Fibroblast of lung (primary cell): ENCODE results near the gene MGAT3. TPM values are rescaled to one million over a fixed set of nuclear protein-coding genes. Genes with fewer than 3 reads are reported as not detected.
A peak's percentile ranks its signal among the peaks of the same experiment; 100 is the strongest.

Source experiments
- DNase-seq, 2 donors: peaks; one replicate each; pipeline versions ENCODE4 v3.0.0 to v3.0.0-alpha.2; 2010; ENCODE audit warnings: low read depth in 2 of 2
- H2AFZ ChIP-seq: 2 replicates; pipeline ENCODE4 v1.5.1; 2012; ENCODE audit warnings: low read length, control low read depth, inconsistent platforms
- H3K27ac ChIP-seq: 2 replicates; pipeline ENCODE4 v1.5.1; 2011; ENCODE audit warnings: low read length, control low read depth; ENCODE audit not compliant: insufficient read depth
- H3K27me3 ChIP-seq: 2 replicates; pipeline ENCODE4 v1.5.1; 2011; ENCODE audit warnings: mild to moderate bottlenecking, low read length; ENCODE audit not compliant: control insufficient read depth, insufficient read depth
- H3K36me3 ChIP-seq: 2 replicates; pipeline ENCODE4 v1.5.1; 2011; ENCODE audit warnings: low read length; ENCODE audit not compliant: control insufficient read depth, insufficient read depth
- H3K4me1 ChIP-seq: 2 replicates; pipeline ENCODE4 v1.5.1; 2011; ENCODE audit warnings: low read length; ENCODE audit not compliant: control insufficient read depth, insufficient read depth; ENCODE audit errors: extremely low read depth
- H3K4me2 ChIP-seq: 2 replicates; pipeline ENCODE4 v1.5.1; 2011; ENCODE audit warnings: low read length, control low read depth; ENCODE audit not compliant: insufficient read depth; ENCODE audit errors: extremely low read depth
- H3K4me3 ChIP-seq, 4 experiments: fragments of 200-600 bp in 1 of 4; sonication (generic) in 1 of 4; replicated peaks in 1 of 4; 2 replicates each; pipeline ENCODE4 v1.5.1; 2011 to 2016; ENCODE audit warnings: low read length in 4 of 4, low read depth in 3 of 4, mild to moderate bottlenecking in 3 of 4, control low read depth in 2 of 4, inconsistent platforms in 1 of 4, mixed read lengths in 1 of 4; ENCODE audit not compliant: insufficient read depth in 1 of 4; ENCODE audit errors: control extremely low read depth in 1 of 4
- H3K79me2 ChIP-seq: 2 replicates; pipeline ENCODE4 v1.5.1; 2012; ENCODE audit warnings: mild to moderate bottlenecking, low read length, inconsistent platforms; ENCODE audit not compliant: control insufficient read depth, insufficient read depth
- H3K9ac ChIP-seq: 2 replicates; pipeline ENCODE4 v1.5.1; 2011; ENCODE audit warnings: mild to moderate bottlenecking, low read length, control low read depth; ENCODE audit not compliant: insufficient read depth
- H3K9me3 ChIP-seq: 2 replicates; pipeline ENCODE4 v1.5.1; 2012; ENCODE audit warnings: low read depth, low read length; ENCODE audit not compliant: control insufficient read depth, insufficient read depth
- H4K20me1 ChIP-seq: 2 replicates; pipeline ENCODE4 v1.5.1; 2011; ENCODE audit warnings: low read length; ENCODE audit not compliant: control insufficient read depth, insufficient read depth; ENCODE audit errors: extremely low read depth
- EZH2 ChIP-seq: IDR thresholded peaks from 2 replicates; pipeline ENCODE4 v1.5.1; 2012; ENCODE audit warnings: low read length, control low read depth, mild to moderate bottlenecking; ENCODE audit errors: missing control alignments
- polyA plus RNA-seq, 2 donors: library from polyadenylated mRNA; depleted of rRNA in 1 of 2; stranded (reverse) in 1 of 2; unstranded in 1 of 2; fragments of >200 nt; gene quantifications; 2 replicates each; pipeline ENCODE4 v1.2.1, GENCODE V29; 2011 to 2012; ENCODE audit warnings: missing spikeins in 1 of 2
- total RNA-seq: library from RNA; depleted of rRNA; stranded (reverse); fragments of >200 nt; gene quantifications from 2 replicates; pipeline ENCODE4 v1.2.1, GENCODE V29; 2014
- TF ChIP-seq, protein P1 (sequence below), 2 donors: IDR thresholded peaks in 1 of 2; conservative IDR thresholded peaks in 1 of 2; 1 replicate in 1 of 2; 2 replicates in 1 of 2; pipeline ENCODE4 v1.5.1; 2011 to 2012; ENCODE audit warnings: low read length in 2 of 2, control low read depth in 1 of 2, inconsistent platforms in 1 of 2, low read depth in 1 of 2, mild to moderate bottlenecking in 1 of 2

MGAT3 gene
- total and polyA plus RNA-seq, 2 donors (not counting 1 experiment from before 2014, with no cell fraction given), result 0.09 TPM; not detected in 1

GRCh38 chr22:39513791-39514190 lies 57.0 kb downstream of the MGAT3 start:
- no peak for DNase-seq
- Histone ChIP-seq H3K4me3 (no peak overlapping the region), H3K4me2 (no peak overlapping the region), H4K20me1 (no peaks in the 10 kb centered on the region), H2AFZ (no peak overlapping the region), H3K27me3 (no peaks in the 10 kb centered on the region), H3K4me1 (peaks cover 3% of the 10 kb centered on the region), H3K79me2 (peaks cover 11% of the 10 kb centered on the region), H3K9ac (no peak overlapping the region), H3K9me3 (no peaks in the 10 kb centered on the region), H3K27ac (no peak overlapping the region), H3K36me3 (peaks cover 24% of the 10 kb centered on the region)
- TF ChIP-seq EZH2, result no peak
- TF ChIP-seq, protein P1, sequence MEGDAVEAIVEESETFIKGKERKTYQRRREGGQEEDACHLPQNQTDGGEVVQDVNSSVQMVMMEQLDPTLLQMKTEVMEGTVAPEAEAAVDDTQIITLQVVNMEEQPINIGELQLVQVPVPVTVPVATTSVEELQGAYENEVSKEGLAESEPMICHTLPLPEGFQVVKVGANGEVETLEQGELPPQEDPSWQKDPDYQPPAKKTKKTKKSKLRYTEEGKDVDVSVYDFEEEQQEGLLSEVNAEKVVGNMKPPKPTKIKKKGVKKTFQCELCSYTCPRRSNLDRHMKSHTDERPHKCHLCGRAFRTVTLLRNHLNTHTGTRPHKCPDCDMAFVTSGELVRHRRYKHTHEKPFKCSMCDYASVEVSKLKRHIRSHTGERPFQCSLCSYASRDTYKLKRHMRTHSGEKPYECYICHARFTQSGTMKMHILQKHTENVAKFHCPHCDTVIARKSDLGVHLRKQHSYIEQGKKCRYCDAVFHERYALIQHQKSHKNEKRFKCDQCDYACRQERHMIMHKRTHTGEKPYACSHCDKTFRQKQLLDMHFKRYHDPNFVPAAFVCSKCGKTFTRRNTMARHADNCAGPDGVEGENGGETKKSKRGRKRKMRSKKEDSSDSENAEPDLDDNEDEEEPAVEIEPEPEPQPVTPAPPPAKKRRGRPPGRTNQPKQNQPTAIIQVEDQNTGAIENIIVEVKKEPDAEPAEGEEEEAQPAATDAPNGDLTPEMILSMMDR (conservative IDR thresholded peaks at IDR 0.05 in 1 of 2, IDR thresholded peaks at IDR 0.05 in 1 of 2; ENCODE audit: low read depth in 1 of 2, low read length in 2 of 2), result no peak

DNA sequence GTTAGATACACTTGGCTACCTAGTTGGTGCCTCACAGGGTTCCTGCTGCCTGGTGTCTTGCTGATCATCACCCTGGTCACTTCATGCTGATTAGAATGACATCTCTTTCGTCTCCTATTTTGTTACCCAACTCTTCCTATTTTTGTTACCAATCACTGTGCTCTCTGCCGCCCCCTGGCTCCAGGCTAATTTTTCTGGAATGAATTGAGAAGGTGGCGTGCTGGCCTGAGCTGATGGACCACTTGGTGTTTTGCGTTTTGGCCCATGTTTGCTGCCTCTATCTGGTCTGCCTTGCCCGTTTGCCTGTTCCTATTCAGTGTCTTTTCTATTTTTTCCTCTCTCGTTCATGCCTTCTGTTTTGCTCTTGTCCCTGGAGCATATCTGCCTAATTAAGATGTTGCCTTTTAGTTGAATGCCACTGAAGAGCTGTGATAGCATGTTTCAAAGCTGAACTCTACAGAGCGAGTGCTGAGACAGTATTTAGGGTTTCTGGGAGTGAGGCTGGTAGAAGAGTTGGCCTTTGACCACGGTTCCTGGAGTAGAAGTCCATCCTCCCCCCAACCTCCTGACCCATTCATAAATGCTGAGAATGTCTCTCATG lies 57.7 kb downstream of the MGAT3 start:
- Histone ChIP-seq H3K9me3 (no peaks in the 10 kb centered on the region), H2AFZ (no peak overlapping the region), H3K4me1 (peaks cover 5% of the 10 kb centered on the region), H3K27ac (no peak overlapping the region), H3K27me3 (no peaks in the 10 kb centered on the region), H3K79me2 (peaks cover 7% of the 10 kb centered on the region), H3K36me3 (peaks cover 24% of the 10 kb centered on the region), H3K4me2 (no peak overlapping the region), H3K4me3 (no peak overlapping the region), H3K9ac (no peak overlapping the region), H4K20me1 (no peaks in the 10 kb centered on the region)
- no peak for DNase-seq
- TF ChIP-seq EZH2, result no peak
- TF ChIP-seq, protein P1 (conservative IDR thresholded peaks at IDR 0.05 in 1 of 2, IDR thresholded peaks at IDR 0.05 in 1 of 2; ENCODE audit: low read depth in 1 of 2, low read length in 2 of 2), result peak; percentile 68 to 81

GRCh38 chr22:39515266-39516050 lies 58.6 kb downstream of the MGAT3 start:
- Histone ChIP-seq H3K27ac (no peak overlapping the region), H3K4me2 (no peak overlapping the region), H3K79me2 (peaks cover 6% of the 10 kb centered on the region)

More at GRCh38 chr22:39515266-39516050, 58.6 kb downstream of the MGAT3 start:
- H3K36me3 ChIP-seq, result peaks cover 24% of the 10 kb centered on the region
- no peak for DNase-seq
- no peak overlapping the region for H3K9ac ChIP-seq
- peaks cover 5% of the 10 kb centered on the region for H3K4me1 ChIP-seq
- H3K9me3 ChIP-seq, result no peaks in the 10 kb centered on the region
- H2AFZ ChIP-seq, result no peak overlapping the region
- no peaks in the 10 kb centered on the region for H3K27me3 ChIP-seq
- H4K20me1 ChIP-seq, result no peaks in the 10 kb centered on the region
- no peak for TF ChIP-seq EZH2
- no peak overlapping the region for H3K4me3 ChIP-seq
